GM21515 (cell line): ENCODE results near the gene IDUA.
"Not testable (repeated sequence)": the region's sequence is repeated elsewhere in the genome, so short reads cannot be mapped to it uniquely, and the experiment has no call there.

Experiments used
- ATAC-seq: cut with Tn5 transposase; IDR thresholded peaks from one replicate; pipeline ENCODE4 v1.9.1; 2021; ENCODE audit not compliant: unreplicated experiment

IDUA gene

GRCh38 chr4:1043162-1043561 lies 56.3 kb downstream of the IDUA start:
- ATAC-seq: no peak

GRCh38 chr4:1043651-1044468 lies 57.0 kb downstream of the IDUA start:
- no peak for ATAC-seq

DNA sequence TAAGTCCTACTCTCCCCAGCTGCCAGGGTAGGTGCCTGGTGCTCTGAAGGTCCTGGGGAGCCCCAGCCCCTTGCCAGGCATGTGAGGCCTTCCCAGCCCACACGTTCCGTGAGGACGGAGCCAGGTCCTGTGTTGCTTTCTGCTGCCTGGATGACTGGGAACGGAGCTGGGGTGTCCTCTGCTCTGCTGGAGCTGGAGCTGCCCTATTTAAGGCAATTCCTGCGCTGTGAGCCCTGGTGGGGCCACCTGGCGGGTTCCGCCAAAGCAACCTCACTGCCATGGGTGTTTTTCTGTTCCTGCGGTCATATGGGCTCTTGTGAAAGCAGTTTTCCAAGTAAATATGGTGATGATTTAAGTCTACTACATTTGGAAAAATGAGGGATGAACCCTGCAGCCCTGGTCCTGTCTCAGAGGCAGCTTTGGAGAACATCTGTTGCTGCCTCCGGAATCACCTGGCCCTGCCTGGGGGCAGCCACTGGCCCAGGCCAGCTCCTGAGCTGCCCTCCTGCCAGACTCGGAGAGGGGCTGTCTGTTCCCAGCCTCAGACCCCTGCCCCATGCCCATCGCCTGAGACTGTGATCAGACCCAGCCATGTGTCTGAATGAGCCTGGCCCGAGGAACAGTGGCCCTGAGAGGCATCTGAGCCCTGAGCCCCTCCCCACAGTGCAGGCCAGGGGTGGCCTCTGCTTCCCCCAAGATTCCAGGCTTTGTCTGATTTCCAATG lies 57.8 kb downstream of the IDUA start:
- ATAC-seq: no peak

- no peak for ATAC-seq
Observed at GRCh38 chr4:1045193-1045594, 58.4 kb downstream of the IDUA start.

DNA sequence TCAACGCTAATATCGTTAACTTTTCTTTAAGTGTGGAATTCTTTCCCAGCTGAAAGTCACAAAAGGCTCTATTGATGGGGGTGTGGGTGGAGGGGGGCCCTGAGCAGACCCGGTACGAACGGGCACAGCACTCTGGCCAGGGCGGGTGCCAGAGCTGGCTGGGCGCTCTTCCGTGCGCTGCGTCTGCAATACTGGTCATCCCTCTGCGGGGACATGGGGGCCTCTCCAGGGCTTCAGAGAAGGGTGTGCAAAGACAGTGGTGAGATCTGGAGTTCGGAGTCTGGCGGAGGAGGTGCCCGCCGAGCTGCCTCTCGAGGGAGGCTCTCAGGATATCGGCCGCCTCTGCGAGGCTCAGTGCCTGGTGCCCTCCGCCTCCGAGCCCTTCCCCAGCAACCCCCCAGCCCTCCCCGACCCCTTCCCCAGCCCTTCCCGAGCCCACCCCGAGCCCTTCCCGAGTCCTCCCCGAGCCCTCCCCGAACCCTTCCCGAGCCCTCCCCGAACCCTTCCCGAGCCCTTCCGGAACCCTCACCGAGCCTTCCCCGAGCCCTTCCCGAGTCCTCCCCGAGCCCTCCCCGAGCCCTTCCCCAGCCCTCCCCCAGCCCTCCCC lies 58.9 kb downstream of the IDUA start:
- no peak for ATAC-seq

DNA sequence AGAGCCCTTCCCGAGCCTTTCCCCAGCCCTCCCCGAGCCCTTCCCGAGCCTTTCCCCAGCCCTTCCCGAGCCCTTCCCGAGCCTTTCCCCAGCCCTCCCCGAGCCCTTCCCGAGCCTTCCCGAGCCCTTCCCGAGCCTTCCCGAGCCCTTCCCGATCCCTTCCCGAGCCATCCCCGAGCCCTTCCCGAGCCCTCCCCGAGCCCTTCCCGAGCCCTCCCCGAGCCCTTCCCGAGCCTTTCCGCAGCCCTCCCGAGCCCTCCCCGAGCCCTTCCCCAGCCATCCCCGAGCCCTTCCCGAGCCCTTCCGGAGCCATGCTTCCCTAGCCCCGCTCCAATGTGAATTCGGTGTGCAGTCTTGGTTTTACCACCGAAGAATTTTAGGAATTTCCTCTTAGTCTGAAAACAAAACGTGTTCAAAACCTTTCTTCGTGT lies 59.8 kb downstream of the IDUA start:
- ATAC-seq: not testable (repeated sequence)

DNA sequence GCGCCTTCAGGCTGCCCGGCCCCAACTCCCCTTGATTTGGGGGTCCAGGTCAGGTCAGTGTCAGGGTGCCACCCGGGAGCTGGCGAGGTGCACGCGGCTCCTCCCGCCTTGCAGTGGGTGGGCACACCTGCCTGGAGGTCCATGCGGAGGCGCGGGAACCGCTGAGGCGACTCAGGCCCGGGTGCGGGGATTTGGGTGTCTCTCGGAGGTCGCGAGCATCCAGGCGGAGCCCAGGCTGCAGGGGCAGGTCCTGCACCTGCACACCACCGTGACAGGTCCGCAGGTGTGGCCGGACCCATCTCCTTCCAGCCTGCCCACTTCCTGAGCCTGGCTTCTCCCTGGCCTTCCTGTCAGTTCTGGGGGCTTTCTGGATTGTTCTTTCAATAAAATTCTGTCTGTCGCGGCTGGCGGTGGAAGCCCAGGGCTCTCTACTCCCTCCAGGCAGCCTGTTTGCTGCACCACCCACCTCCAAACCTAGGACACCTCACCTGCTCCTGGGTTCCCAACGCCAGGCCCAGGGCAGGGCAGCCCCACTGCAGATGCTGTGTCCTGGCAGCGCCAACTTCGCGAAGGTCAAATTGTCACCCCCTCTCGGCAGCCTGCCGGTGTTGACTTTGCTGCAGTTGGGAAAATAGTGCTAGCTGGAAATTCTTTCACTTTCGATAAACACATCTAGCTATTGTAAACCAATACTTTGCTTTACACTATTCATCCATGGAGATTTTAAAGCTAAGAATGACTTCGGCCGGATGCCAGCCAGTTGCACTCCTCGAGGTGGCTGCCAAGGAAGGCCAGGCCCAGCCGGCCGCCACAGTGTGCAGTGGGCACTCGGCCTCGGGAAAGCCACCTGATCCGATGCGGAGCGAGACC lies 60.5 kb downstream of the IDUA start:
- no peak for ATAC-seq

GRCh38 chr4:1047976-1048772 lies 61.3 kb downstream of the IDUA start:
- ATAC-seq: no peak

DNA sequence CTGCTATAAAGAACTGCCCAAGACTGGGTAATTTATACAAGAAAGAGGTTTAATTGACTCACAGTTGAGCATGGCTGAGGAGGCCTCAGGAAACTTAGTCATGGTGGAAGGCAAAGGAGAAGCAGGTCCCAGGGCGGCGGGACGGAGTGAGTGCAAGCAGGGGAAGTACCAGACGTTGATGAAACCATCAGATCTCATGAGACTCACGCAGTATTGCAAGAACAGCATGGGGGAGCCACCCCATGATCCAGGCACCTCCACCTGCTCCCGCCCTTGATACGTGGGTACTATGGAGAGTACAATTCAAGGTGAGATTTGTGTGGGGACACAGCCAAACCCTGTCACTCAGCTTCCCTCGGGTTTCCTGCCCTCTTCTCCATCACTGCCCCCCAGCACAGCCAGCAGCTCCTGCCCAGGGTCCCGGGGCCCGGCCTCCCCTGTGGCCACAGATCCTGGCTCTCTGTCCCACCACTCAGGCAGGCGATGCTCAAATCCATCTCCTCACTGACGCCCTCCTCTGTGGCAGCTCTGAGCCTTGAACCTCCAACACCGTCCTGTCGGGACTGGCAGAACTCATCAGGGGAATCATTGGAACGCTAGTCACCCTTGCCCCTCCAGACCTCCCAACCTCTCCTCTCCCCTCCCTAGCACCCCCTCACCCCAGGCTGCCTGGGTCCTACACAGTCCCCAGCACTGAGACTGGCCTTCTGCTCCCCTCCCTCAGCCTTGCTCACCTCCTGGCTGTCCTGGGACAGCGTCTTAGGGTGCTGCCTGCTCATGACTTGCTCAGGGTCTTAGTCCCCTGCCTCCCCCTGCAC lies 62.1 kb downstream of the IDUA start:
- ATAC-seq: no peak

- no peak for ATAC-seq
Observed at GRCh38 chr4:1049591-1049905, 62.7 kb downstream of the IDUA start.

DNA sequence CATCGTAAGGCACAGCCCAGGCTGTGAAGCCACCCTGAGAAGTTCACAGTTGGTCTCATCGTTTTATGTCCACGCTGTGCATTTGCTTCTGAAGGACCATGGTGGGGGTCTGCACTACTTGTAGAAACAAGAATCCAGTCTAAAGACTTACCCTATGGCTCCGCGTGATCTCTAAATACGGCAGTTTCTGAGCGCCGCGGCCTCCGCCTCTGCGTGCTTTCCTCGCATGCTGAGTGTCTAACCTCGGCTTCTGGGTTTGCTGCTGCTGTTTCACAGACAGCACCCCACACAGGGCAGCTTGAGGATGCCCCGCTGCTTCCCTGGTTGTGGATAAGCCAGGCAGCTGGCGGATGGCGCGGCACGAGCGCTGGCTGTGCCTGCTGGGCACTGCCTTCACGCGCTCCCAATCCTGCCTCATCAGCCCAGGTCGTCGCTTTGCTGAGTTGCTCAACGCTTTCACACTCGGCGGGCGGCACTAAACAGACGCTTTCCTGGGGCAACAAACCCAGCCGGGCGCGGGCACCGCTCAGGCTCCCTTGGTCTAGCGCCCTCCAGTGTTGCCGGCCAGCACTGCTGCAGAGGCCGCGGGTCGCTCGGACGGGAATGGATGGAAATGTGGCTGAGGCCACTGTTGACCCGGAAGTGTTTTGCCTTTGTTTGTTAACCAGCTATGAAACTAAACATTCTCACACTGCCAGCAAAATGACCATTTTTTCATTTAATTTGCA lies 63.8 kb downstream of the IDUA start:
- no peak for ATAC-seq

- no peak for ATAC-seq
Observed at GRCh38 chr4:1051472-1051871, 64.6 kb downstream of the IDUA start.

GRCh38 chr4:1052231-1052671 lies 65.4 kb downstream of the IDUA start:
- ATAC-seq: no peak

DNA sequence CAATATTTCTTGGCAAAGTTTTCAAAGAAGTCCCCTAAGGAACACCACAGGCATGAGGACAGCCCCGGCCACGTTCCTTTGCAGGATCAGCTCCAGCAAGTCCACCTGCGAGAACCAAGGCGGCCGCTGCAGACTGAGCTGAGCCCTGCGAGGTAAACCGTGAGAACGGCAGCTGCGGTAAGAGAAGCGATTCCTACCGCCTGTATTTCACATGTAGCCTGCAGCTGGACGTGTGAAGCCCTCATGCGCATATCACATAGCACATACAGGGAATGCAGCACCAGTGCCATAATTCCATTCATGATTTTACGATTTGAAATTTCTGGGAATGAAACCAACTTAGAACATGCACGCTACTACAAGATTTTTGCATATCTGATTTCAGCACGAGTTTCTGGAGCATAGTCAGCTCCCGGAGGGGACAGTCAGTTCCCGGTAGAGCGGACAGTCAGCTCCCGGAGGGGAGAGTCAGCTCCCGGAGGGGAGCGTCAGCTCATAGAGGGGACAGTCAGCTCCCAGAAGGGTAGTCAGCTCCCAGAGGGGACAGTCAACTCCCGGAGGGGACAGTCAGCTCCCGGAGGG lies 66.3 kb downstream of the IDUA start:
- no peak for ATAC-seq

- not testable (repeated sequence) for ATAC-seq
Observed at GRCh38 chr4:1053891-1054290, 67.0 kb downstream of the IDUA start.
